Smooth muscle cell (in vitro differentiated cells): ENCODE results near the gene HYDIN. TPM values are rescaled to one million over a fixed set of nuclear protein-coding genes. Genes with fewer than 3 reads are reported as not detected.

Source experiments
- DNase-seq: peaks from one replicate; lab custom pipeline; 2025; ENCODE audit not compliant: unreplicated experiment; lab: John Stamatoyannopoulos, UW
- H2AFZ ChIP-seq: fragments of 200-600 bp; sonication (generic); 2 replicates; pipeline ENCODE4 v1.6.0; 2016; ENCODE audit warnings: antibody characterized with exemption, low read depth, mild to moderate bottlenecking
- H3F3A ChIP-seq: fragments of 200-600 bp; sonication (generic); 2 replicates; pipeline ENCODE4 v1.6.0; 2017; ENCODE audit warnings: antibody characterized with exemption, low read depth
- H3K27ac ChIP-seq: fragments of 200-600 bp; sonication (generic); 2 replicates; pipeline ENCODE4 v1.5.1; 2016; ENCODE audit warnings: low read depth, mild to moderate bottlenecking
- H3K27me3 ChIP-seq: fragments of 200-600 bp; sonication (generic); 2 replicates; pipeline ENCODE4 v1.6.1; 2016; ENCODE audit warnings: low read depth, mild to moderate bottlenecking
- H3K36me3 ChIP-seq: fragments of 200-600 bp; sonication (generic); 2 replicates; pipeline ENCODE4 v1.5.1; 2016; ENCODE audit warnings: low read depth
- H3K4me1 ChIP-seq: fragments of 200-600 bp; sonication (generic); 2 replicates; pipeline ENCODE4 v1.5.1; 2016; ENCODE audit warnings: low read depth
- H3K4me2 ChIP-seq: fragments of 200-600 bp; sonication (generic); 2 replicates; pipeline ENCODE4 v1.6.0; 2016; ENCODE audit warnings: mild to moderate bottlenecking
- H3K4me3 ChIP-seq: fragments of 200-600 bp; sonication (generic); 2 replicates; pipeline ENCODE4 v1.5.1; 2016; ENCODE audit warnings: mild to moderate bottlenecking
- H3K79me2 ChIP-seq: fragments of 200-600 bp; sonication (generic); 2 replicates; pipeline ENCODE4 v1.6.0; 2016; ENCODE audit warnings: low read depth, mild to moderate bottlenecking
- H3K9ac ChIP-seq: fragments of 200-600 bp; sonication (generic); 2 replicates; pipeline ENCODE4 v1.6.0; 2016; ENCODE audit warnings: low read depth
- H3K9me3 ChIP-seq: fragments of 200-600 bp; sonication (generic); replicated peaks from 2 replicates; pipeline ENCODE4 v1.5.1; 2016; ENCODE audit warnings: low read depth
- H4K20me1 ChIP-seq: fragments of 200-600 bp; sonication (generic); 2 replicates; pipeline ENCODE4 v1.6.0; 2016; ENCODE audit warnings: low read depth
- CTCF ChIP-seq: fragments of 200-600 bp; sonication (generic); IDR thresholded peaks from 2 replicates; pipeline ENCODE4 v1.5.1; 2017; ENCODE audit warnings: borderline replicate concordance, mild to moderate bottlenecking, antibody characterized with exemption; ENCODE audit not compliant: insufficient read depth, poor library complexity, severe bottlenecking
- WGBS: methylation state at CpG from one replicate; pipeline ENCODE4 v1.1.7; 2016; ENCODE audit warnings: low lambda C conversion rate; 5-methylcytosine and 5-hydroxymethylcytosine counted together
- polyA plus RNA-seq: library from polyadenylated mRNA; unstranded; fragments of >200 nt; fragmentation: Nextera tagmentation; extraction: Ambion mirVana; gene quantifications from 2 replicates; pipeline ENCODE4 v1.2.1, GENCODE V29; 2016
- total RNA-seq: library from RNA; depleted of rRNA; stranded (reverse); fragments of >200 nt; gene quantifications from 2 replicates; pipeline ENCODE4 v1.2.3, GENCODE V29; 2014

The HYDIN gene
- total and polyA plus RNA-seq, 2 experiments from 2014 or later = 0.41 to 0.45 TPM

GRCh38 chr16:70796301-70796700, 434.2 kb downstream of the HYDIN start:
- WGBS = 98% methylated on average over 3 of the region's 3 CpGs
- no peak overlapping the region for H2AFZ ChIP-seq

DNA sequence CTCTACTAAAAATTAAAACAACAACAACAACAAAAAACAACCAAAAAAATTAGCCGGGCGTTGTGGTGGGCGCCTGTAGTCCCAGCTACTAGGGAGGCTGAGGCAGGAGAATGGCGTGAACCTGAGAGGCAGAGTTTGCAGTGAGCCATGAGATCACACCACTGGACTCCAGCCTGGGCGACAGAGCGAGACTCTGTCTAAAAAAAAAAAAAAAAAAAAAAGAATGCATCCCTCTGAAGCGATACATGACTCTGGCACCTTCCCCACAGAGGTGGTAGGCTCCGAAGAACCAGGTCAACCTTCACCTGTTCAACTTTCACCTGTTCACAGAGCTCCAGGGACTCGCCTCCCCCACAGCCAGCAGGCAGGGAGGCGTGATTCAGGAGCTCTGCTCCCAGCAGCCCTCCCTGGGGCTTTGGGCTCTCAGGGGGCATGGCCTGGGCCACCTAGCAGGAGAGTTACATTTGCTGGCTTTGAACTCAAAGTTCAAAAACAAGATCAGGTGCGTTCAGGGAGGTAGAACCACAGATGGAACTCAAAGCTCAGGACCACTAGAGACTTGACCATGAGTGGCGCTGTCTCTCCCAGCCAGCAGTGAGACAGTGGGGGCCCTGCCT, 435.1 kb downstream of the HYDIN start:
- Histone ChIP-seq H3K9me3 (no peaks in the 10 kb centered on the region), H3K36me3 (no peaks in the 10 kb centered on the region), H4K20me1 (peaks cover 60% of the 10 kb centered on the region), H3F3A (no peaks in the 10 kb centered on the region), H3K9ac (no peak overlapping the region), H3K4me2 (no peak overlapping the region), H3K4me3 (no peak overlapping the region), H3K4me1 (peaks cover 9% of the 10 kb centered on the region), H3K79me2 (peaks cover 52% of the 10 kb centered on the region), H3K27ac (no peak overlapping the region), H3K27me3 (no peaks in the 10 kb centered on the region), H2AFZ (no peak overlapping the region)
- TF ChIP-seq CTCF = no peak
- WGBS = 96% methylated on average over 12 of the region's 12 CpGs
- DNase-seq = no peak

More at GRCh38 chr16:70796301-70796700, 434.2 kb downstream of the HYDIN start:
- H3K4me2 ChIP-seq = no peak overlapping the region
- H3K9me3 ChIP-seq = no peaks in the 10 kb centered on the region
- H3K36me3 ChIP-seq = no peaks in the 10 kb centered on the region
- H3K4me1 ChIP-seq = peaks cover 9% of the 10 kb centered on the region
- peaks cover 55% of the 10 kb centered on the region for H3K79me2 ChIP-seq
- H3F3A ChIP-seq = no peaks in the 10 kb centered on the region
- no peaks in the 10 kb centered on the region for H3K27me3 ChIP-seq
- H4K20me1 ChIP-seq = peaks cover 51% of the 10 kb centered on the region
- no peak overlapping the region for H3K9ac ChIP-seq
- no peak for DNase-seq
- no peak overlapping the region for H3K4me3 ChIP-seq
- H3K27ac ChIP-seq = no peak overlapping the region
- TF ChIP-seq CTCF = no peak

DNA sequence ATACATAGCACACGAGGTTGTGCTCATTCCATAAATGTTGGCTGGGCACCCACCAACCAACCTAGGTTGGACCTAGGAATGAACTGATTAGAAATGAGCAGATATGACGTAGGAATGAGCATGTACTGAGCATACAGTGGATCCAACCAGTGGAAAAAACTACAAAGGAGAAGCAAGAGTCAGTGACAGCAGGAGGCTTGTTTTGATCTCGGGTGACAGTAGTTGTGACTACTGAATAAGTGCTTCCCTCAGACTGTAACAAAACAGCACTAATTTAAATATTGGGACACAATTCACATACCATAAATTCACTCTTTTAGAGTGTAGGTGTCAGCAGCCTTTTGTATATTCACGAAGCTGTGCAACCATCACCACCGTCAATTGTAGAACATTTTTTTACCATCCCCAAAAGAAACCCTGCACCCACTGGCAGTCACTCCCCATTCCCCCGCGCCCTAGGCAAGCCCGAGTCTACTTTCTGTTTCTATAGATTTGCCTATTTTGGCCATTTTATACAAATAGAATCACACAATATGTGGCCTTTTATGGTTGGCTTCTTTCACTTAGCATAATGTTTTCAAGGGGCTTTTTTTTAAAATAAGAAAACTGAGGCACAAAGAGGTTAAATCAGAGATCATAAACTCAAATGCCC, 436.5 kb downstream of the HYDIN start:
- Histone ChIP-seq H3K27me3 (no peaks in the 10 kb centered on the region), H3K4me3 (no peak overlapping the region), H3K27ac (no peak overlapping the region), H3K4me1 (no peaks in the 10 kb centered on the region), H3K9ac (no peak overlapping the region), H3K79me2 (peaks cover 38% of the 10 kb centered on the region), H4K20me1 (peaks cover 74% of the 10 kb centered on the region), H2AFZ (no peak overlapping the region), H3K9me3 (no peaks in the 10 kb centered on the region), H3F3A (no peaks in the 10 kb centered on the region), H3K4me2 (no peak overlapping the region), H3K36me3 (no peaks in the 10 kb centered on the region)
- 91% methylated on average over 8 of the region's 8 CpGs for WGBS
- no peak for TF ChIP-seq CTCF
- no peak for DNase-seq
